ENCODE measurements around the gene METTL16. TPM values are rescaled to one million over a fixed set of nuclear protein-coding genes. Genes with fewer than 3 reads are reported as not detected.

The METTL16 gene
- total and polyA plus RNA-seq, 2 of the 8 experiments (the other 6 are each of a cell fraction or from before 2014, with no cell fraction given), result 22.8 to 59.4 TPM

- no peak overlapping the region for H3K4me2 ChIP-seq (ENCODE audit: insufficient read depth in 1 of 2, low read depth in 2 of 2, low read length in 2 of 2)
- 93% methylated on average over 6 of the region's 6 CpGs; no CpG with 5 or more reads in 1 of the 2 experiments for WGBS, 2 experiments (ENCODE audit: extremely low coverage in 1 of 2, insufficient coverage in 1 of 2, insufficient read length in 1 of 2, insufficient replicate concordance in 2 of 2, low coverage in 1 of 2, low lambda C conversion rate in 2 of 2, missing lambda C conversion rate in 1 of 2)
- H2BK12ac ChIP-seq (ENCODE audit: low read depth, low read length), result no peak overlapping the region
- H2BK120ac ChIP-seq (replicated peaks; ENCODE audit: low read depth, low read length), result no peak overlapping the region
- no peak overlapping the region for H4K8ac ChIP-seq (ENCODE audit: extremely low read depth, insufficient read depth, low read length)
- H3K9me3 ChIP-seq (ENCODE audit: insufficient read depth in 2 of 2, low read depth in 1 of 2, low read length in 1 of 2), result no peaks in the 10 kb centered on the region
- H3K27me3 ChIP-seq (replicated peaks in 1 of 4; ENCODE audit: control insufficient read depth in 3 of 4, extremely low read depth in 1 of 4, insufficient read depth in 3 of 4, low read length in 3 of 4), result no peaks in the 10 kb centered on the region
- no peak for TF ChIP-seq ASH2L (IDR thresholded peaks at IDR 0.05; ENCODE audit: low read length)
- no peak for TF ChIP-seq CTCF (IDR thresholded peaks at IDR 0.05; ENCODE audit: control extremely low read depth in 1 of 3, insufficient read depth in 1 of 3, low read depth in 1 of 3, low read length in 3 of 3)
- no peak for TF ChIP-seq RNF2 (IDR thresholded peaks at IDR 0.05; ENCODE audit: borderline replicate concordance, low read depth, low read length, missing control alignments, poor library complexity, severe bottlenecking)
- no peak for TF ChIP-seq NANOG (IDR thresholded peaks at IDR 0.05; ENCODE audit: insufficient read depth, low read depth, low read length, poor library complexity, severe bottlenecking)
- TF ChIP-seq KDM5A (IDR thresholded peaks at IDR 0.05; ENCODE audit: low read length), result no peak
- no peak for TF ChIP-seq CHD1 (IDR thresholded peaks at IDR 0.05; ENCODE audit: low read depth, low read length)
- H4K91ac ChIP-seq (replicated peaks; ENCODE audit: insufficient read length, low read length), result no peak overlapping the region
- H3K56ac ChIP-seq (replicated peaks; ENCODE audit: insufficient read length, low read depth, low read length), result no peak overlapping the region
- H3K4ac ChIP-seq (replicated peaks; ENCODE audit: insufficient read length, low read depth, low read length), result no peak overlapping the region
- peaks cover 0 to 9% (median 2%) of the 10 kb centered on the region in 4 experiments; a peak in 3 of 8 replicates for H3K36me3 ChIP-seq (ENCODE audit: control insufficient read depth in 2 of 4, insufficient read depth in 4 of 4, low read length in 3 of 4)
- no peak overlapping the region for H2BK15ac ChIP-seq (ENCODE audit: low read length)
- H3K79me1 ChIP-seq (ENCODE audit: low read depth, low read length), result no peaks in the 10 kb centered on the region
- H2AK5ac ChIP-seq (ENCODE audit: low read depth, low read length), result no peak overlapping the region
- no peak overlapping the region for H3K9ac ChIP-seq (replicated peaks in 1 of 4; ENCODE audit: extremely low read depth in 1 of 4, low read depth in 3 of 4, low read length in 3 of 4)
- no peak overlapping the region for H3K14ac ChIP-seq (ENCODE audit: insufficient read length)
- no peak overlapping the region for H3K18ac ChIP-seq (ENCODE audit: extremely low read depth, low read length)
- H3K4me1 ChIP-seq (replicated peaks in 1 of 4; ENCODE audit: control insufficient read depth in 3 of 4, insufficient read depth in 4 of 4, low read length in 3 of 4), result no peaks in the 10 kb centered on the region
- no peak overlapping the region for H2BK5ac ChIP-seq (ENCODE audit: low read depth, low read length)
- no peak overlapping the region for H2BK20ac ChIP-seq (ENCODE audit: low read length)
- H4K5ac ChIP-seq (ENCODE audit: insufficient read length, low read depth, low read length), result no peak overlapping the region
- no peak overlapping the region for H3K23ac ChIP-seq (ENCODE audit: insufficient read length)
- no peak overlapping the region for H3K27ac ChIP-seq (ENCODE audit: low read depth, low read length)
- no peaks in the 10 kb centered on the region for H3K23me2 ChIP-seq (ENCODE audit: low read depth, low read length)
- DNase-seq (ENCODE audit: low read depth in 1 of 2, low spot score in 2 of 2) (no peak), FAIRE-seq (no peak)
- no peak overlapping the region for H3K4me3 ChIP-seq (ENCODE audit: extremely low read depth in 1 of 4, insufficient read depth in 2 of 4, low read depth in 3 of 4, low read length in 4 of 4)
- ChIA-PET CTCF (ENCODE audit: partially characterized antibody) (interaction anchor here (0.6 to 1.4 kb wide), 4 partner anchors 14 to 1192 kb away, joined by 3 read pairs; no protein-coding TSS in a partner anchor), POLR2A (ENCODE audit: partially characterized antibody) (interaction anchor here (0.7 to 1.1 kb wide), 3 partner anchors 26 to 273 kb away, joined by 3 read pairs; no protein-coding TSS in a partner anchor)
- no peak overlapping the region for H2AFZ ChIP-seq (ENCODE audit: low read length)
- H3K79me2 ChIP-seq (ENCODE audit: control insufficient read depth in 1 of 2, insufficient read depth in 2 of 2, low read length in 2 of 2), result 0 out of 4 replicates have a peak, but pooled peaks cover 0 to 2% of the 10 kb centered on the region in 2 experiments
- no peaks in the 10 kb centered on the region for H4K20me1 ChIP-seq (replicated peaks in 1 of 2; ENCODE audit: control insufficient read depth in 1 of 2, insufficient read depth in 2 of 2, low read length in 2 of 2)
Observed at GRCh38 chr17:2452216-2452750, 59.4 kb downstream of the METTL16 start.
